BE2C (cell line): ENCODE results near the gene SPSB4.
"Not testable (repeated sequence)": the region's sequence is repeated elsewhere in the genome, so short reads cannot be mapped to it uniquely, and the experiment has no call there.

ENCODE experiments used
- DNase-seq: peaks from one replicate; pipeline ENCODE4 v3.0.0-alpha.2; 2020
- H3K27me3 ChIP-seq: fragments of 250-450 bp; sonication (Bioruptor Pico); 2 replicates; pipeline ENCODE4 v1.5.1; 2020; ENCODE audit warnings: mild to moderate bottlenecking
- H3K36me3 ChIP-seq: fragments of 250-450 bp; sonication (Bioruptor Pico); 2 replicates; pipeline ENCODE4 v1.5.1; 2020; ENCODE audit warnings: mild to moderate bottlenecking
- H3K4me1 ChIP-seq: fragments of 250-450 bp; sonication (Bioruptor Pico); 2 replicates; pipeline ENCODE4 v1.5.1; 2020
- H3K4me3 ChIP-seq: 2 replicates; pipeline ENCODE4 v1.5.1; 2011; ENCODE audit warnings: low read depth, low read length
- H3K9me3 ChIP-seq: fragments of 250-450 bp; sonication (Bioruptor Pico); 2 replicates; pipeline ENCODE4 v1.5.1; 2020
- TF ChIP-seq, protein P1 (sequence below): IDR thresholded peaks from 2 replicates; pipeline ENCODE4 v1.5.1; 2012; ENCODE audit warnings: mild to moderate bottlenecking, low read depth, low read length

Gene SPSB4

DNA sequence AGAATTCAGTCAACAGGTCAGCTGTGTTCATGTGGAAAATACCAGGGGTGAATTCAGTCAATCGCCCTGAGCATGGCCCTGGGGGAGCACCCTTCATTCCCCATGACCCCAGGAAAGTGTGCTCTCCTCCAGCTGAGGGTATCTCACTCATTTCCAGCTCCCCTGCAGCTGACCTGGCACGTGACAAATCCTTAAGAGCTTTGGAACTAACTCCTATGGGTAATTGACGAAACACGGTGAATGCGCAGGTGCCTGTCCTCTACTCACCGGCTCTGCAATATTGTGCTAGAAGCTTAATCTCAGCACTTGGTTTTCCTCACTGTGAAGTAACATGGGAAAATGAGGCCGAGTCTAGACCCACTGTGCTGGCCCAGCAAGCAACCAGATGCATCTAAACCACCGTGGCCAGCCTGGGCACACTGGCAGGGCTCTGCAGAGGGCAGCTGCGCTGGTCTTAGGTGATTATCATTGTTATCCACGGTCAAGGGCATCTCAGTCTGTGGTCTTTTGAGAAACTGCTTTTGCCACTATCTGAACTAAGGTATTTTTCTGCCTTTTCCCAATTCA, 63.1 kb downstream of the SPSB4 start:
- Histone ChIP-seq H3K36me3 (peaks cover 17% of the 10 kb centered on the region), H3K4me1 (no peaks in the 10 kb centered on the region)
- DNase-seq = no peak

DNA sequence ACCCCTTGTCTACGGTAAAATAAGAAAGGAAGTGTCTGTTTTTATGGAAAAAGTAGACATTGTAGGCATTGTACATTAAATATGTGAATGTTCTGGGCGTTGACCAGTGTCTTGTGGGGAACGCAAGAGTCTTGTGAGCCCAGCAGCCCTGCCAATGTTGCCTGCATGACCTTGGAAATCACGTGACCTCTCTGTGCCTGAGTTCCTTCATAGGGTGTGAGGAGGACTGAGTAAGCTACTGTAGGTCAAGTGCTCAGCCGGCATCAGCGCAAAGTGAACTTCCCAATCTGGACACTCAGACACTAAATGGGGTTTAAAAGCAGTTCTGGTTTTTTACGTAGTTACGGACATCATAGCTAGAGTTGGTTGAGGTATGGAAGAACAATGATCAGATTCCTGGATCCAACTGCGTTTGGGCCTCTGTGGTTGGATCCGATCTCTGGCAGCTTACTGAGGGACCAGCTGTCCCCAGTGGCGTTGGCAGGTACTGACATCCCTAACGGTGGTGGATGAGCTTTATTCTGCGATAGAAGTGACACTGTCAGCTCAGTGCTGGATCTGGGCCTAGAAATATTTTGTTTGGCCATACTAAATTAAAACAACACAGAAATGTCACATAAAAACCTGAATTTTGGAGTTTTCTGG, 63.8 kb downstream of the SPSB4 start:
- DNase-seq = peak; percentile 50
- Histone ChIP-seq H3K36me3 (peaks cover 11% of the 10 kb centered on the region), H3K9me3 (peaks cover 3% of the 10 kb centered on the region; the same call in 1 of the 2 replicates), H3K4me3 (no peak overlapping the region), H3K4me1 (no peaks in the 10 kb centered on the region), H3K27me3 (no peaks in the 10 kb centered on the region)
- TF ChIP-seq, protein P1, sequence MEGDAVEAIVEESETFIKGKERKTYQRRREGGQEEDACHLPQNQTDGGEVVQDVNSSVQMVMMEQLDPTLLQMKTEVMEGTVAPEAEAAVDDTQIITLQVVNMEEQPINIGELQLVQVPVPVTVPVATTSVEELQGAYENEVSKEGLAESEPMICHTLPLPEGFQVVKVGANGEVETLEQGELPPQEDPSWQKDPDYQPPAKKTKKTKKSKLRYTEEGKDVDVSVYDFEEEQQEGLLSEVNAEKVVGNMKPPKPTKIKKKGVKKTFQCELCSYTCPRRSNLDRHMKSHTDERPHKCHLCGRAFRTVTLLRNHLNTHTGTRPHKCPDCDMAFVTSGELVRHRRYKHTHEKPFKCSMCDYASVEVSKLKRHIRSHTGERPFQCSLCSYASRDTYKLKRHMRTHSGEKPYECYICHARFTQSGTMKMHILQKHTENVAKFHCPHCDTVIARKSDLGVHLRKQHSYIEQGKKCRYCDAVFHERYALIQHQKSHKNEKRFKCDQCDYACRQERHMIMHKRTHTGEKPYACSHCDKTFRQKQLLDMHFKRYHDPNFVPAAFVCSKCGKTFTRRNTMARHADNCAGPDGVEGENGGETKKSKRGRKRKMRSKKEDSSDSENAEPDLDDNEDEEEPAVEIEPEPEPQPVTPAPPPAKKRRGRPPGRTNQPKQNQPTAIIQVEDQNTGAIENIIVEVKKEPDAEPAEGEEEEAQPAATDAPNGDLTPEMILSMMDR = peak; percentile 69

More for the DNA sequence above, 63.1 kb downstream of the SPSB4 start:
- TF ChIP-seq, protein P1 = no peak
- H3K9me3 ChIP-seq = peaks cover 3% of the 10 kb centered on the region; the same call in 1 of the 2 replicates
- H3K4me3 ChIP-seq = no peak overlapping the region
- H3K27me3 ChIP-seq = no peaks in the 10 kb centered on the region

DNA sequence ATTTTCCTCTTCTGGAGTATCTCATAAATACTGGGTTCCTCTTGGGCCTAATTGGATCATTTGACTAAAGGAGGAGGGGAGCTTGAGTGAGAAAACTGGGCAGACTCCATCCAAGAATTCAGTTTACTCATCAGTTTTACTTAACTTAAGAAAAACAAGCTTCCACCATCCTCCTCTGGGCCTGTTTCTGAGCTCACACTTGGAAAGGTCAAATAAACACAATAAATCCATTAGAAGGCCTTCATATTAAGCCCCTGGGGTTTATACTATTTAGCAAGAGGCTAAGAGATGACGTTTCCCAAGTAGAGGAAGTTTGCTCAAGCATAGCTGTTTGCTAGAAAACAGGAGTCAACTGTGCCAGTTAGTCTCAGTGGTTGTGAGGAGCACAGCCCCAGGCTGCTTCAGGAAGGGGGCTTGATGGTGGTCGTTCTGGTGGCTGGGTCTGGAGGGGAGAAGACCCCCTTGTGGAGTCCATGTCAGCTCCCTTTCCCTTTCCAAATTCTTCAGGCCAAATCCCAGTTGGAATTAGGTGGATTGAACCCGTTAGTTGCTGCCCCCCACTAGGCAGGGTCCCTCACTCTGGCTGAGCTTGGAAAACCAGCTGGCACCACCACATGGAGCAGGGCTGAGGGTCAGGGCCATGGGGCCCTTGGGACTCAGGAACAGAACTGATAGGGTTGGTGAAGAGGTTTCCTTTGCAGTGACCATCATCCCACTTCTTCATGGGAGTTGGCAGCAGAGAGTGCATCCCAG, 64.8 kb downstream of the SPSB4 start:
- no peak overlapping the region for H3K4me3 ChIP-seq
- H3K27me3 ChIP-seq = no peaks in the 10 kb centered on the region
- H3K9me3 ChIP-seq = peaks cover 3% of the 10 kb centered on the region; the same call in 1 of the 2 replicates
- no peaks in the 10 kb centered on the region for H3K4me1 ChIP-seq
- TF ChIP-seq, protein P1 = no peak
- H3K36me3 ChIP-seq = peaks cover 6% of the 10 kb centered on the region
- DNase-seq = no peak

DNA sequence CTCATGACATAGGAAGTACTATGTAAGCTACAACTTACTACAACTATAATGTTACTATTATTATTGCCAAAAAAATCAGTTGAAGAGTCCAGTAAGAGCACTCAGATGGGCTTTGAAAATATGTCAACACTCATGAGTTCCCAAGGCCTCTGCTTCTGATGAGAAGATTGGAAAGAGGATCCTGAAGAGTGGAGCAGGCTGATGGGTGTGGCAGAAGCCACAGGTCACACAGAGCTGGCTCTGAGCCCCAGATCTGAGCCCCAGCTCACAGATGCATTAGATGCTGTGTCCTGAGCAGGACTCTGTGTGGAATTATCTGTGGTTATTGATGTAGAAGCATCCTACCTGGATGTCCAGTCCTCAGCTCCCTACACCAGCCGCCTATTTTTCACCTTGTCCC, 65.6 kb downstream of the SPSB4 start:
- no peaks in the 10 kb centered on the region for H3K4me1 ChIP-seq
- DNase-seq = no peak
- H3K4me3 ChIP-seq = no peak overlapping the region
- no peaks in the 10 kb centered on the region for H3K27me3 ChIP-seq
- TF ChIP-seq, protein P1 = no peak
- peaks cover 5% of the 10 kb centered on the region; the same call in 1 of the 2 replicates for H3K36me3 ChIP-seq
- H3K9me3 ChIP-seq = peaks cover 3% of the 10 kb centered on the region; the same call in 1 of the 2 replicates

DNA sequence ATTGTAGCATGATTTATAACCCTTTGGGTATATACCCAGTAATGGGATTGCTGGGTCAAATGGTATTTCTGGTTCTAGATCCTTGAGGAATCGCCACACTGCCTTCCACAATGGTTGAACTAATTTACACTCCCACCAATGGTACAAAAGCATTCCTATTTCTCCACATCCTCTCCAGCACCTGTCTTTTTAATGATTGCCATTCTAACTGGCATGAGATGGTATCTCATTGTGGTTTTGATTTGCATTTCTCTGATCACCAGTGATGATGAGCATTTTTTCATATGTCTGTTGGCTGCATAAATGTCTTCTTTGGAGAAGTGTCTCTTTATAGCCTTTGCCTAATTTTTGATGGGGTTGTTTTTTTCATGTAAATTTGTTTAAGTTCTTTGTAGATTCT, 66.8 kb downstream of the SPSB4 start:
- DNase-seq, H3K27me3 ChIP-seq: not testable (repeated sequence)

DNA sequence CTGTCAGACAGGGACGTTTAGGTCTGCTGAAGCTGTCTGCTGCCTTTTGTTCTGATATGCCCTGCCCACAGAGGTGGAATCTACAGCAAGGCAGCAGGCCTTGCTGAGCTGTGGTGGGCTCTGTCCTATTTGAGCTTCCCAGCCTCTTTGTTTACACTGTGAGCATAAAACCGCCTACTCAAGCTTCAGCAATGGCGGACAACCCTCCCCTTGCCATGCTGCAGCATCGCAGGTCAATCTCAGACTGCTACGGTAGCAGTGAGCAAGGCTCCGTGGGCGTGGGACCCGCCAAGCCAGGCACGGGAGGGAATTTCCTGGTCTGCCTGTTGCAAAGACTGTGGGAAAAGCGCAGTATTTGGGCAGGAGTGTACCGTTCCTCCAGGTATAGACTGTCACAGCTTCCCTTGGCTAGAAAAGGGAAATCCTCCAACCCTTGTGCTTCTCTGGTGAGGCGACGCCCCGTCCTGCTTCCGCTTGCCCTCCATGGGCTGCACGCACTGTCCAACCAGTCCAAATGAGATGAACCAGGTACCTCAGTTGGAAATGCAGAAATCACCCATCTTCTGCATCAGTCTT, 71.4 kb downstream of the SPSB4 start:
- Histone ChIP-seq H3K27me3 (no peaks in the 10 kb centered on the region), H3K4me3 (no peak overlapping the region), H3K9me3 (peaks cover 2% of the 10 kb centered on the region; the same call in 1 of the 2 replicates), H3K4me1 (peaks cover 13% of the 10 kb centered on the region), H3K36me3 (no peaks in the 10 kb centered on the region)
- DNase-seq = no peak
- TF ChIP-seq, protein P1 = no peak

More for the DNA sequence above, 66.8 kb downstream of the SPSB4 start:
- H3K9me3 ChIP-seq, H3K36me3 ChIP-seq, H3K4me1 ChIP-seq, H3K4me3 ChIP-seq: not testable (repeated sequence)
